A204.1 (cell line): Measurements from ENCODE around the gene FLRT2.

Experiments
- FAIRE-seq: peaks from 2 replicates; lab custom pipeline; 2012; peaks lifted over from hg19 to GRCh38; lab: Jason Lieb, UNC

Gene FLRT2

GRCh38 chr14:85663256-85663655, 133.3 kb downstream of the FLRT2 start:
- no peak for FAIRE-seq

DNA sequence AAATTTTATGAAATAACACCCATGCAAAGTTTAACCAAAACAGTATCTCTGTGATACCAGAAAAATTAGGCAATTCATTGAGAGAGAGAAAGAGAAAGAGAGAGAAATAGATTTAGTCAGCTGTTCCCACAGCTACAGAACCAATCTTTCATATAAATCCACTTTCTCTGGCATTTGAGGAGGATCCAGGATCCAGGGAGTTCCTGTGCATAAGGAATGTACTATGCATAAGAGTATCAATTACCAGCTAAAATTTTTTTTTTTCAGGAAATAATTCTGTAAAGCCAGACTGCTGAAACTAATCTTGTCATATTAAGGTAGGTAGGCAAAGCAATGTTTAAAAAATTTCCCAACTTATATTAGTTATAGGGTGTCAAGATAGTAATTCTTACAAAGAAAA, 133.7 kb downstream of the FLRT2 start:
- no peak for FAIRE-seq

- no peak for FAIRE-seq
These were observed 146.0 kb downstream of the FLRT2 start for GRCh38 chr14:85675957-85676356.

DNA sequence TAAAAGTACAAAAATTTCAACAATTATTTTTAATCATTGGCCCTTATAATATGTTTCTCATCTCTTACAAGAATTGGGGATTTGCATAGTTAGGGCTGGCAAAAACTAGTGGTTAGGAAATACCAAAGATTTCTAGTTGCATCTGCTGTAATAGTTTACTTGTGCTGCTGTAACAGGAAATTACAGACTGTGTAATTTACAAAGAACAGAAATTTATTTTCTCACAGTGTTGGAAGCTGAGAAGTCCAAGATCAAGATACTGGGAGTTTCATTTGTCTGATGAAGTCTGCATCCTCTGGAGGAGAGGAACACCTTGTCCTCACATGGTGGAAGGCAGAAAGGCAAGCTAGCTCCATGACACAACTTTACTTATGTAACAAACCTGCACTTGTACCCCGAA, 157.0 kb downstream of the FLRT2 start:
- no peak for FAIRE-seq

DNA sequence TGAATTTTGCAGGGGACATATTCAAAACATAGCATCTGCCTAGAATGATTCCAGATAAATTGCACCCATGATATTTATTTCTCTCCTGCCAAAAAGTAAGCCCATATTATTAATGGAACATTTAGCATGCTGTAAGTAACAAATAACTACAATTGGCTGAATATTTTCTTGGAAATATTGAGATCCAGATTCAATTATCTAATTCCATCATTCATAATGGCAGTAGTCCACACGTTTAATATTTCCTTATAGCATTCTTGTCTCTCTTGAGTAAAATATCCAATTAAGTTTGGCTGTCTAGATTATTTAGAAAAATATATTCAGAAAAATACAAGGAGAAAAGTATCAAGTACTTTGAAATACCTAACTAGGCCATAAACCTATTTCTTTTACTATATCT, 157.5 kb downstream of the FLRT2 start:
- FAIRE-seq: no peak

- no peak for FAIRE-seq
These were observed 158.1 kb downstream of the FLRT2 start for GRCh38 chr14:85688006-85688405.

DNA sequence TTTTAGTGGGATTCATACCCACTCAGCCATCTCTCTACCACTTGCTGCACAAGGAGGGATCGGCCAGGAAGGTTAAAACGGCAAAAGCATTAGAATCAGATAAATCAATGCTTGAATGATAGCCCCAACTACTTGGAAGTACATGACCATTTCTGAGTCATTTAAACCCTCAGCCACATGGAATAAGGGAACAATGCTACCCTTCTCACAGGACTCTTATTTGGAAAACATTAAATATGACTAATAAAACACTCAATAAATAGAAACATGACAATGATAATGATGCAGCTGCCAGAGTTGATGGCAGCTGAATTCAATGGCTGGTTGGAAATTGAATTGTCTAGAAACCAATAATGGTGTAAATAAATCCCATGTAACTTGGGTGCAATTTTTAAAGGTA, 165.4 kb downstream of the FLRT2 start:
- FAIRE-seq: no peak

- FAIRE-seq: no peak
These were observed 171.2 kb downstream of the FLRT2 start for GRCh38 chr14:85701116-85701515.

- no peak for FAIRE-seq
These were observed 171.8 kb downstream of the FLRT2 start for GRCh38 chr14:85701763-85702162.

GRCh38 chr14:85702191-85702590, 172.2 kb downstream of the FLRT2 start:
- no peak for FAIRE-seq

DNA sequence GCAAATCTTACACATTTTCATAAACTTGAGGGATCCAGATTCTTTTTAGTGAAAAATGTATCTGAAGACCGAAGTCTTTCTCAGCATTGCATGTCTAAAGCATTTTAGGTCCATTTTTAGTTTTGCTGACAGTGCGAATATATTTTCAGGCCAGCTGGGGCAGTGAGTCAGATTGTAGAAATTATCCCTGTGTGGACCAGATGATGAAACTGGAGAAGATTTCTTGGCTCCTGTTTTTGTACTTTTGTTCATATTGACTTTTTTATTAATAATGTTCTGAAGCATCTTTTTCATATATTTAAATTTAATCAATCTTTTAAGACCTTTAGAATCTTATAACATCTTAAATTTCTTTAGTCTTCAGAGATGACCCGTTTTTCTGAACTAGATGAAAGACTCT, 173.1 kb downstream of the FLRT2 start:
- FAIRE-seq: no peak
